Subcutaneous adipose tissue (tissue), 4 donors: ENCODE measurements around the gene ZNF814. TPM values are rescaled to one million over a fixed set of nuclear protein-coding genes. Genes with fewer than 3 reads are reported as not detected.

Experiments used
- CTCF ChIP-seq: fragments of 450-650 bp; IDR thresholded peaks from one replicate; pipeline ENCODE4 v1.5.1; 2016; ENCODE audit warnings: low read depth, mild to moderate bottlenecking, control low read depth, antibody characterized with exemption, moderate library complexity
- total RNA-seq, 4 donors: library from RNA; depleted of rRNA; stranded (reverse); fragments of >200 nt; gene quantifications; one replicate each; pipeline ENCODE4 v1.1.0, GENCODE V29; 2016

ZNF814 gene
- total RNA-seq, 4 donors from 2014 or later, result 6.8 to 9.0 (median 8.7) TPM

DNA sequence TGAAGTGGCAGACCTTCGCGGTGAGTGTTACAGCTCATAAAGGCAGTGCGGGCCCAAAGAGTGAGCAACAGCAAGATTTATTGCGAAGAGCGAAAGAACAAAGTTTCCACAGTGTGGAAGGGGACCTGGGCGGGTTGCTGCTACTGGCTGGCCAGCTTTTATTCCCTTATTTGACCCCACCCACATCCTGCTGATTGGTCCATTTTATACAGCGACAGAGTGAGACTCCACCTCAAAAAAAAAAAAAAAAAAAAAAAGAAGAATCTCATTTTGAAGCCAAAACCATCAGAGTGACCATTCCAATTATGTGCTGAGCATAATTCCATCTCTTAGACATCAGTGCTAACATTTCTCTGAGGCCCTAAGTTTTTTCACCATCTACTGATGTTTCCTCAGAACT lies 72.2 kb downstream of the ZNF814 start:
- TF ChIP-seq CTCF, result no peak

DNA sequence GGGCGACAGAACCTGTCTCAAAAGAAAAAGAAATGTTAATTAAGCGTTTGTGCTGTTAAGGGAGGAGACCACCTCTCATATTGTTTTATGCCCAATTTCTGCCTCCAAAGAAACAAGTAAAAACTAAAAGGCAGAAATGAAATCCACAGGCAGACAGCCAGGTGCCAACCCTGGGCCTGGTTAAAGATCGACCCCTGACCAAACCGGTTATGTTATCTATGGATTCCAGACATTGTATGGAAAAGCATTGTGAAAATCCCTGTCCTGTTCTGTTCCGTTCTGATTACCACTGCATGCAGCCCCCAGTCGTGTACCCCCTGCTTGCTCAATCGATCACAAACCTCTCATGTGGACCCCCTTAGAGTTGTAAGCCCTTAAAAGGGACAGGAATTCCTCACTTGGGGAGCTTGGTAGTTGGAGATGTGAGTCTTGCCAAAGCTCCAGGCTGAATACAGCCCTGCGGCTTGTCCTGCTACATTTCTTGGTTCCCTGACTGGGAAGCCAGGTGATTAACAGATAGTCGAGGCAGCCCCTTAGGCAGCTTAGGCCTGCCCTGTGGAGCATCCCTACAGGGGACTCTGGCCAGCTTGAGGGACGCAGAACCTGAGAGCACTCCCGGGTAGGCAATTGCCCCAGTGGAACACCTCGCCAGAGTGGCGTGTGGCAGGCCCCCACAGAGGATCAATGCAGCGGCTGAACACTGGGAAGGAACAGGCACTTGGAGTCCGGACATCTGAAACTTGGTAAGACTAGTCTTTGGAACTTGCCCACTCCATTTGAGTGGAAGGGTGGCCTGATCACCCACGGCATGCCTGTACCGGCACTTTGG lies 73.4 kb downstream of the ZNF814 start:
- TF ChIP-seq CTCF, result no peak

- TF ChIP-seq CTCF, result no peak
These were observed 74.2 kb downstream of the ZNF814 start, which contains the start of gene ZNF552 for GRCh38 chr19:57814505-57815246. TSS of gene ZNF552 (minus strand) at chr19:57814913. CDS start at chr19:57814743, 170 bp downstream.

GRCh38 chr19:57813919-57814504 lies 74.8 kb downstream of the ZNF814 start:
- no peak for TF ChIP-seq CTCF

DNA sequence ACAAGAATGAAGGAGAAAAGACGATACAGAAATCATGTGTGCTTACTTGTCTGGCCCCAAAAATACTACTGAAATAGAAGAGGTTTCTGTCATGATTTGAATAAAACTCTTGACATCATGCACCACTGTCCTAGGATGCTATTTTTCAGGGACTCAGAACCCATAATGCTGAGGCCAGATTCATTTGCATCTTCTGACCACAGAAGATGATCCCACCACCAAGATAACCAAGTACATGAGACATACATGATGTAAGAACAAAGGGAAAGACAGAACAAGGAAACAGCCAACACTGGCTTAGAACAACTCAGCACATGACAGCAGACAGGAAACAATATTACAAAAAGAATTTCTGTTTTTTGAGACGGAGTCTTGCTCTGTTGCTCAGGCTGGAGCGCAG lies 76.6 kb downstream of the ZNF814 start:
- TF ChIP-seq CTCF, result no peak

DNA sequence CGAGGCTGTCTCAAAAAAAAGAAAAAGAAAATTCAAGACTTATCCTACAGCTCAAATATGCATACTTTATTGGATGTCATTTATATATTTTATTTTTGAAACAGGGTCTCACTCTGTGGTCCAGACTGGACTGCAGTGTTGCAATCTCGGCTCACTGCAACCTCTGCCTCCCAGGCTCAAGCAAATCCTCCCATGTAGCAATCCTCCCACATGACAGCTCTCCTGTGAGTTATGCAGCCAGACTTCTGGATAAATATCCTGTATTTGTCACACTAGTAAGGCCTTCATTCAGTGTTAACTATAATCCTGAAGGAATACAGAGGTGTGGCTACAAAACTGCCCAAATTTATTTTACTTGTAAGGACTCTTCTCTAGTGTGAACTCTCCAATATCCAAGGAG lies 81.3 kb downstream of the ZNF814 start:
- no peak for TF ChIP-seq CTCF
